Skin epidermis (tissue), 12 donors: ENCODE measurements around the gene REV3L.
A peak's percentile ranks its signal among the peaks of the same experiment; 100 is the strongest.
"Not testable (repeated sequence)": the region's sequence is repeated elsewhere in the genome, so short reads cannot be mapped to it uniquely, and the experiment has no call there.

ENCODE experiments used
- H3K27ac ChIP-seq, 21 experiments: fragments of 200-600 bp; sonication (generic) in 11 of 21; one replicate each; pipeline ENCODE4 v1.5.0; 2020; ENCODE audit warnings: mild to moderate bottlenecking in 3 of 21, inconsistent platforms in 2 of 21, moderate library complexity in 2 of 21
- H3K4me3 ChIP-seq, 7 experiments: fragments of 200-600 bp; sonication (generic) in 2 of 7; one replicate each; pipeline ENCODE4 v1.5.0; 2020; ENCODE audit warnings: inconsistent platforms in 2 of 7, mild to moderate bottlenecking in 2 of 7, moderate library complexity in 1 of 7

Gene REV3L

GRCh38 chr6:111482959-111483735, at the start of gene REV3L:
TSS of gene REV3L (minus strand) at chr6:111483218. CDS start at chr6:111482888, 330 bp downstream.
- Histone ChIP-seq H3K4me3 (peak within 1 kb of the TSS; percentile 79 to 98 (median 96)), H3K27ac (peak within 1 kb of the TSS; percentile 87 to 100 (median 99))

GRCh38 chr6:111531185-111531584, 48.2 kb upstream of the REV3L start:
- H3K4me3 ChIP-seq, result no peak overlapping the region

GRCh38 chr6:111530667-111531066, 47.6 kb upstream of the REV3L start:
- H3K4me3 ChIP-seq, result no peak overlapping the region
- H3K27ac ChIP-seq, result no peak overlapping the region

More at GRCh38 chr6:111531185-111531584, 48.2 kb upstream of the REV3L start:
- H3K27ac ChIP-seq, result no peak overlapping the region

- no peak overlapping the region for H3K27ac ChIP-seq
- no peak overlapping the region for H3K4me3 ChIP-seq
Observed at GRCh38 chr6:111530218-111530617, 47.2 kb upstream of the REV3L start.

- Histone ChIP-seq H3K4me3 (no peak overlapping the region), H3K27ac (no peak overlapping the region)
Observed at GRCh38 chr6:111527367-111527766, 44.3 kb upstream of the REV3L start.

- H3K27ac ChIP-seq, result no peak overlapping the region
- no peak overlapping the region for H3K4me3 ChIP-seq
Observed at GRCh38 chr6:111524735-111525134, 41.7 kb upstream of the REV3L start.

- Histone ChIP-seq H3K4me3 (no peak overlapping the region), H3K27ac (peak overlapping the region in 1 of 21 experiments; percentile 28)
Observed at GRCh38 chr6:111524252-111524651, 41.2 kb upstream of the REV3L start.

- Histone ChIP-seq H3K4me3 (no peak overlapping the region), H3K27ac (peak overlapping the region in 3 of 21 experiments; percentile 28 to 60 (median 30))
Observed at GRCh38 chr6:111523484-111524167, 40.6 kb upstream of the REV3L start.

GRCh38 chr6:111522393-111523020, 39.5 kb upstream of the REV3L start:
- Histone ChIP-seq H3K27ac (peak overlapping the region in 1 of 21 experiments; percentile 27), H3K4me3 (no peak overlapping the region)

GRCh38 chr6:111521497-111522270, 38.7 kb upstream of the REV3L start:
- Histone ChIP-seq H3K4me3 (no peak overlapping the region), H3K27ac (no peak overlapping the region)

GRCh38 chr6:111520524-111520923, 37.5 kb upstream of the REV3L start:
- Histone ChIP-seq H3K27ac (no peak overlapping the region), H3K4me3 (no peak overlapping the region)

- H3K27ac ChIP-seq, result no peak overlapping the region
Observed at GRCh38 chr6:111517965-111518364, 34.9 kb upstream of the REV3L start.

GRCh38 chr6:111515259-111515658, 32.2 kb upstream of the REV3L start:
- no peak overlapping the region for H3K27ac ChIP-seq
- H3K4me3 ChIP-seq, result no peak overlapping the region

More at GRCh38 chr6:111517965-111518364, 34.9 kb upstream of the REV3L start:
- H3K4me3 ChIP-seq, result no peak overlapping the region

GRCh38 chr6:111514531-111514930, 31.5 kb upstream of the REV3L start:
- H3K27ac ChIP-seq, H3K4me3 ChIP-seq: not testable (repeated sequence)

GRCh38 chr6:111507219-111507618, 24.2 kb upstream of the REV3L start:
- not testable (repeated sequence) for H3K4me3 ChIP-seq, H3K27ac ChIP-seq

- not testable (repeated sequence) for H3K27ac ChIP-seq, H3K4me3 ChIP-seq
Observed at GRCh38 chr6:111505498-111505897, 22.5 kb upstream of the REV3L start.

- H3K27ac ChIP-seq, result no peak overlapping the region
- H3K4me3 ChIP-seq, result no peak overlapping the region
Observed at GRCh38 chr6:111503660-111504059, 20.6 kb upstream of the REV3L start.

GRCh38 chr6:111503194-111503593, 20.2 kb upstream of the REV3L start:
- no peak overlapping the region for H3K27ac ChIP-seq

GRCh38 chr6:111502154-111502553, 19.1 kb upstream of the REV3L start:
- Histone ChIP-seq H3K4me3 (no peak overlapping the region), H3K27ac (no peak overlapping the region)

More at GRCh38 chr6:111503194-111503593, 20.2 kb upstream of the REV3L start:
- no peak overlapping the region for H3K4me3 ChIP-seq

- Histone ChIP-seq H3K27ac (no peak overlapping the region), H3K4me3 (no peak overlapping the region)
Observed at GRCh38 chr6:111499269-111499793, 16.3 kb upstream of the REV3L start.
